Tongue (tissue), 2 donors: Measurements from ENCODE around the gene MAP3K20. TPM values are rescaled to one million over a fixed set of nuclear protein-coding genes. Genes with fewer than 3 reads are reported as not detected.
A peak's percentile ranks its signal among the peaks of the same experiment; 100 is the strongest.

ENCODE experiments used
- DNase-seq: peaks from one replicate; pipeline ENCODE4 v3.0.0-alpha.2; 2015
- total RNA-seq: library from RNA; depleted of rRNA; stranded (reverse); fragments of >200 nt; gene quantifications from one replicate; pipeline ENCODE4 v1.2.3, GENCODE V29; 2014

MAP3K20 gene
- total RNA-seq, 1 donor from 2014 or later = 305 TPM

- DNase-seq = no peak
These were observed 24.0 kb upstream of the MAP3K20 start for GRCh38 chr2:173051463-173052215.

- no peak for DNase-seq
These were observed 22.5 kb upstream of the MAP3K20 start for GRCh38 chr2:173053043-173053699.

- no peak for DNase-seq
These were observed 21.2 kb upstream of the MAP3K20 start for GRCh38 chr2:173054466-173054865.

GRCh38 chr2:173056705-173057364, 18.8 kb upstream of the MAP3K20 start:
- no peak for DNase-seq

- DNase-seq = no peak
These were observed 17.5 kb upstream of the MAP3K20 start for GRCh38 chr2:173058097-173058496.

- DNase-seq = no peak
These were observed 17.0 kb upstream of the MAP3K20 start for GRCh38 chr2:173058673-173059072.

GRCh38 chr2:173059292-173059691, 16.4 kb upstream of the MAP3K20 start:
- DNase-seq = no peak

- no peak for DNase-seq
These were observed 15.6 kb upstream of the MAP3K20 start for GRCh38 chr2:173059971-173060461.

- DNase-seq = no peak
These were observed 12.8 kb upstream of the MAP3K20 start for GRCh38 chr2:173062801-173063200.

GRCh38 chr2:173064151-173064805, 11.4 kb upstream of the MAP3K20 start:
- DNase-seq = no peak

- no peak for DNase-seq
These were observed 8.6 kb upstream of the MAP3K20 start for GRCh38 chr2:173066887-173067676.

- peak; percentile 56 for DNase-seq
These were observed 428 bp upstream of the MAP3K20 start for GRCh38 chr2:173075056-173075780.

- peak; percentile 72 for DNase-seq
These were observed 1.1 kb downstream of the MAP3K20 start for GRCh38 chr2:173076581-173077345.

GRCh38 chr2:173077506-173078177, 2.0 kb downstream of the MAP3K20 start:
- DNase-seq = peak; percentile 43

- DNase-seq = no peak
These were observed 3.5 kb downstream of the MAP3K20 start for GRCh38 chr2:173079141-173079540.

- DNase-seq = no peak
These were observed 4.6 kb downstream of the MAP3K20 start for GRCh38 chr2:173079973-173080860.

- no peak for DNase-seq
These were observed 11.0 kb downstream of the MAP3K20 start for GRCh38 chr2:173086518-173087213.

GRCh38 chr2:173087214-173087581, 11.6 kb downstream of the MAP3K20 start:
- no peak for DNase-seq
